Activated CD8-positive, alpha-beta T cell treated with anti-CD3 and anti-CD28 coated beads for 36 hours (primary cell): ENCODE measurements around the gene C19orf85. TPM values are rescaled to one million over a fixed set of nuclear protein-coding genes. Genes with fewer than 3 reads are reported as not detected.

ENCODE experiments used
- ATAC-seq: fragments of 200-7000 bp; cut with Tn5 transposase; one replicate; pipeline ENCODE4 v1.10.0; 2021; ENCODE audit warnings: mild to moderate bottlenecking, moderate library complexity
- CTCF ChIA-PET: fragments of 350-600 bp; sonication (Branson Sonifier 250); formaldehyde crosslinking; loops from one replicate; lab custom pipeline; 2021; ENCODE audit warnings: antibody characterized with exemption; lab: Charles Lee
- POLR2A ChIA-PET: fragments of 350-600 bp; sonication (Branson Sonifier 250); formaldehyde crosslinking; loops from one replicate; lab custom pipeline; 2021; ENCODE audit warnings: antibody characterized with exemption; lab: Charles Lee
- DNase-seq: peaks from one replicate; pipeline ENCODE4 v3.0.0-alpha.2; 2020
- H3K27ac Mint-ChIP-seq: one replicate; pipeline ENCODE4 v1.8.0; 2021; ENCODE audit warnings: mild to moderate bottlenecking, mixed read lengths
- H3K27me3 Mint-ChIP-seq: one replicate; pipeline ENCODE4 v1.8.0; 2021; ENCODE audit warnings: mixed read lengths
- H3K36me3 Mint-ChIP-seq: one replicate; pipeline ENCODE4 v1.8.0; 2021; ENCODE audit warnings: low read depth, mixed read lengths
- H3K4me1 Mint-ChIP-seq: one replicate; pipeline ENCODE4 v1.8.0; 2021; ENCODE audit warnings: low read depth, mixed read lengths
- H3K4me3 Mint-ChIP-seq: one replicate; pipeline ENCODE4 v1.8.0; 2021; ENCODE audit warnings: mild to moderate bottlenecking, moderate library complexity, mixed read lengths
- H3K9me3 Mint-ChIP-seq: one replicate; pipeline ENCODE4 v1.8.0; 2021; ENCODE audit warnings: mixed read lengths
- intact Hi-C: fragments of 100-400 bp; cut with micrococcal nuclease; formaldehyde crosslinking; loops from one replicate; pipeline ENCODE4 v1.10.0; 2022
- total RNA-seq, 2 experiments: library from RNA; stranded (reverse); gene quantifications; one replicate each; pipeline ENCODE4 v1.2.3, GENCODE V29; 2021
- TF ChIP-seq, protein P1 (sequence below): fragments of 200-600 bp; IDR thresholded peaks from one replicate; pipeline ENCODE4 v1.8.0; 2022; ENCODE audit warnings: antibody characterized with exemption, mild to moderate bottlenecking

Gene C19orf85
- total RNA-seq, 2 experiments from 2014 or later = not detected

DNA sequence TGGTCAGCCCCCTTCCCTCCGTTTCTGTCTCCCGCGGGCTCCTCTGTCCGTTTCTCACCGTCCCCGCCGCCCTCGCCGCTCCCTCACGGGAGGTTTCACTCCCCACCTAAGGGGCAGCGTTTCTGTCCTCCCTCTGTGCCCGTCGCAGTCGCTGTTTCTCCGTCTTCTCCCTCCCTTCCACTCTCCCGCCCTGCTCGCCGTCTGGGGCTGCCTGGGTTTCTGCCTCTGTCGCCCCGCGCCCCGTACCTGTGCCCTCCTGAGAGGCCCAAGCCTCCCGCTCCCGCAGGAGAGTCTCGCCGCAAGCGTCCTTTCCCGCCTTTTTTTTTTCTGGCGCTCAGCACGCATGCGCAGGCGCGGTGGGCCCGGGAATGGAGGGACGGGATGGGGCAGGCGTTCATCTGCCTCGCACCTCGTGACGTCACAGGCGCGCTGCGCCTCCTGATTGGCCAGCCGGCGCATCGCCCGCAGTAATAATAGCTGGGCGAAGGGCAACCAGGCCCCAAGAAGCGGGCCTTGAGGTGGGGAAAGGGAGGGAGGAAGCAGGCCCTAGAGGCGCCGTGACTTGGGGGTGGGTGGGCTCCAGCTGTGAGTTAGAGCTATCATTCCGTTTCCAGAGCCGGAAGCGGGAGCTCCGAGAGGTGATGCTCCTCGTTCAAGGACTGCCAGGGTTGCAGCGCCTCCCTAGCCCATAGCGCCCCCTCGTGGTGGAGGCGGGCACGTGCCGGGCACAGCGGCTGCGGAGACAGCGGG lies 39.1 kb upstream of the C19orf85 start:
- H3K27me3 Mint-ChIP-seq = peaks cover 3% of the 10 kb centered on the region
- peaks cover 23% of the 10 kb centered on the region for H3K4me1 Mint-ChIP-seq
- H3K9me3 Mint-ChIP-seq = peaks cover 3% of the 10 kb centered on the region
- CTCF ChIA-PET = interaction anchor here (0.6 to 3.1 kb wide), 54 partner anchors 9 to 623 kb away, joined by 3 to 77 read pairs (median 5); partner anchors contain the start of genes C19orf85, FIZ1, ISOC2 and NAT14
- DNase-seq (peak; percentile 92), ATAC-seq (peak; percentile 96)
- H3K27ac Mint-ChIP-seq = peak overlapping the region; percentile 78
- intact Hi-C loops = loop anchor here (5.0 kb wide), 1 partner anchor 36 kb away; no protein-coding TSS in a partner anchor
- H3K4me3 Mint-ChIP-seq = peak overlapping the region; percentile 70
- POLR2A ChIA-PET = interaction anchor here (0.6 to 1.4 kb wide), 7 partner anchors 16 to 133 kb away, joined by 3 to 4 read pairs (median 3); no protein-coding TSS in a partner anchor
- peaks cover 2% of the 10 kb centered on the region for H3K36me3 Mint-ChIP-seq
- TF ChIP-seq, protein P1, sequence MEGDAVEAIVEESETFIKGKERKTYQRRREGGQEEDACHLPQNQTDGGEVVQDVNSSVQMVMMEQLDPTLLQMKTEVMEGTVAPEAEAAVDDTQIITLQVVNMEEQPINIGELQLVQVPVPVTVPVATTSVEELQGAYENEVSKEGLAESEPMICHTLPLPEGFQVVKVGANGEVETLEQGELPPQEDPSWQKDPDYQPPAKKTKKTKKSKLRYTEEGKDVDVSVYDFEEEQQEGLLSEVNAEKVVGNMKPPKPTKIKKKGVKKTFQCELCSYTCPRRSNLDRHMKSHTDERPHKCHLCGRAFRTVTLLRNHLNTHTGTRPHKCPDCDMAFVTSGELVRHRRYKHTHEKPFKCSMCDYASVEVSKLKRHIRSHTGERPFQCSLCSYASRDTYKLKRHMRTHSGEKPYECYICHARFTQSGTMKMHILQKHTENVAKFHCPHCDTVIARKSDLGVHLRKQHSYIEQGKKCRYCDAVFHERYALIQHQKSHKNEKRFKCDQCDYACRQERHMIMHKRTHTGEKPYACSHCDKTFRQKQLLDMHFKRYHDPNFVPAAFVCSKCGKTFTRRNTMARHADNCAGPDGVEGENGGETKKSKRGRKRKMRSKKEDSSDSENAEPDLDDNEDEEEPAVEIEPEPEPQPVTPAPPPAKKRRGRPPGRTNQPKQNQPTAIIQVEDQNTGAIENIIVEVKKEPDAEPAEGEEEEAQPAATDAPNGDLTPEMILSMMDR = peak; percentile 99

DNA sequence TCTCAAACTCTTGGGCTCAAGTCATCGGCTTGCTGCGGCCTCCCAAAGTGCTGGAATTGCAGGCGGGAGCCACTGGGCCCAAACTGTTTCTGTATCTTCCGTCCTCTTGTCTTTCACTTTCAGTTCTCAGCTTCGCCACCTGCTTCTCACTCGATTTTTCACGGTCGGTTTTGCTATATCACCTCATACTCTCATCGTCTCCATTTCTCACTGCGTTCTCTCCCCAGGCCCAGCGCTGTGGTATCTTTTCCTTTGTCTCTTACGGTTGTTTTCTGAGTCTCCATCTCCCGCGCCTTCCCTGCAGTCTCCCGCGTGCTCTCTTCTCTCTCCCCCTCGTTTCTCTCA lies 38.6 kb upstream of the C19orf85 start:
- no peak for DNase-seq
- Mint-ChIP-seq H3K36me3 (peaks cover 2% of the 10 kb centered on the region), H3K9me3 (peaks cover 3% of the 10 kb centered on the region), H3K4me3 (peak overlapping the region; percentile 70), H3K27ac (peak overlapping the region; percentile 78), H3K27me3 (peaks cover 3% of the 10 kb centered on the region), H3K4me1 (peaks cover 23% of the 10 kb centered on the region)
- CTCF ChIA-PET = interaction anchor here (0.7 to 3.1 kb wide), 26 partner anchors 9 to 622 kb away, joined by 3 to 77 read pairs (median 7); partner anchors contain the start of genes C19orf85, FIZ1, ISOC2 and NAT14
- intact Hi-C loops = loop anchor here (5.0 kb wide), 1 partner anchor 36 kb away; no protein-coding TSS in a partner anchor
- TF ChIP-seq, protein P1 = no peak
- POLR2A ChIA-PET = interaction anchor here (0.7 to 1.4 kb wide), 3 partner anchors 17 to 134 kb away, joined by 3 to 4 read pairs (median 3); no protein-coding TSS in a partner anchor
- ATAC-seq = no peak

- TF ChIP-seq, protein P1 = no peak
- Mint-ChIP-seq H3K4me1 (peaks cover 23% of the 10 kb centered on the region), H3K27ac (no peak overlapping the region), H3K9me3 (peaks cover 3% of the 10 kb centered on the region), H3K36me3 (peaks cover 2% of the 10 kb centered on the region), H3K4me3 (peak overlapping the region; percentile 2), H3K27me3 (no peaks in the 10 kb centered on the region)
- ChIA-PET CTCF (interaction anchor here (1.1 to 3.1 kb wide), 5 partner anchors 8 to 414 kb away, joined by 3 to 77 read pairs (median 17); no protein-coding TSS in a partner anchor), POLR2A (interaction anchor here (1.2 kb wide), 1 partner anchor 39 kb away, joined by 3 read pairs; no protein-coding TSS in a partner anchor)
- DNase-seq = no peak
- ATAC-seq = no peak
- intact Hi-C loops = loop anchor here (5.0 kb wide), 1 partner anchor 35 kb away; no protein-coding TSS in a partner anchor
These were observed 37.8 kb upstream of the C19orf85 start for GRCh38 chr19:55502197-55502952.

- Mint-ChIP-seq H3K36me3 (peaks cover 2% of the 10 kb centered on the region), H3K27me3 (no peaks in the 10 kb centered on the region), H3K4me3 (no peak overlapping the region), H3K4me1 (peaks cover 23% of the 10 kb centered on the region), H3K27ac (no peak overlapping the region), H3K9me3 (peaks cover 3% of the 10 kb centered on the region)
- CTCF ChIA-PET = interaction anchor here (1.2 to 1.3 kb wide), 2 partner anchors 33 to 131 kb away, joined by 5 to 11 read pairs; no protein-coding TSS in a partner anchor
- DNase-seq (no peak), ATAC-seq (no peak)
- TF ChIP-seq, protein P1 = no peak
- intact Hi-C loops = loop anchor here (5.0 kb wide), 1 partner anchor 33 kb away; no protein-coding TSS in a partner anchor
- POLR2A ChIA-PET = interaction anchor here (1.1 kb wide), 1 partner anchor 14 kb away, joined by 3 read pairs; no protein-coding TSS in a partner anchor
These were observed 35.9 kb upstream of the C19orf85 start for GRCh38 chr19:55500368-55500952.
